Measurements from ENCODE around the gene CDKN2A. TPM values are rescaled to one million over a fixed set of nuclear protein-coding genes. Genes with fewer than 3 reads are reported as not detected.

CDKN2A gene
- polyA plus RNA-seq, 1 donor from 2014 or later: not detected

DNA sequence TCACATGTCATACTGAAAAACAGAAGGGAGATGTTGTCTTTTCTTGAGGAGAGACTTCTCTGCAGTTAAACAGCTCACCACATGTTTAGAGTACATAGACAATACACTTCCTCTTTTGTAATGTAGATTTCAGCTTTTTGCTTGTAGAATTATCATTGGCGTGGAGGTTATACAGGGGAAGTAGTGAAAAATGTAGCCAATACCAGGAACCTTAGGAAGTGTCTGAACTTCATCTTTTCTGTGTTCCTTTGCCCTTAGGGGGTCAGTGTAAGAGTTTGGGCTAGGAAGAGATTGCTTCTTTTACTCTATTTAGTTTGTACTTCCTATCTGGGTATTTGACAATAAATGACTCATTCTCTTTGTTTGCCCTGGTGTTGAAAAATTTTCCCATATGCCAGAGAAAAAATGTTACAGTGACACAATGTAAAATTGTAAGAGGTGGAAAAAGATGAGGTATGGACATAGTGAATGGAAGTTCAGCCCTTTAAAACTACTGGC lies 36.0 kb upstream of the CDKN2A start:
- no peaks in the 10 kb centered on the region for H3K36me3 ChIP-seq (ENCODE audit: insufficient read depth, low read length)

GRCh38 chr9:22029231-22029630 lies 35.0 kb upstream of the CDKN2A start:
- Histone ChIP-seq H3K27me3 (ENCODE audit: insufficient read depth, low read depth, low read length) (no peaks in the 10 kb centered on the region), H3K9me3 (ENCODE audit: low read length) (no peaks in the 10 kb centered on the region), H3K9me2 (ENCODE audit: insufficient read depth, low read length) (no peaks in the 10 kb centered on the region), H3F3A (ENCODE audit: insufficient read depth, low read length, poor library complexity, severe bottlenecking) (no peaks in the 10 kb centered on the region), H3K4me3 (ENCODE audit: low read length) (no peak overlapping the region), H3K79me2 (replicated peaks; ENCODE audit: insufficient read depth, low read length) (no peaks in the 10 kb centered on the region), H3K27ac (ENCODE audit: low read length) (no peak overlapping the region), H3K9ac (ENCODE audit: low read length) (no peak overlapping the region), H3K36me3 (ENCODE audit: insufficient read depth, low read length) (no peaks in the 10 kb centered on the region), H3K4me2 (ENCODE audit: low read length) (no peak overlapping the region), H4K20me1 (ENCODE audit: insufficient read depth) (no peaks in the 10 kb centered on the region), H2AFZ (ENCODE audit: low read depth, low read length) (no peak overlapping the region)
- TF ChIP-seq MXI1 (conservative IDR thresholded peaks at IDR 0.05; ENCODE audit: poor library complexity, severe bottlenecking) (no peak), RAD21 (conservative IDR thresholded peaks at IDR 0.05) (no peak), REST (IDR thresholded peaks at IDR 0.05; ENCODE audit: borderline replicate concordance) (no peak), TAF1 (IDR thresholded peaks at IDR 0.05; ENCODE audit: low read depth) (no peak), SMC3 (conservative IDR thresholded peaks at IDR 0.05; ENCODE audit: poor library complexity) (no peak), EZH2 (IDR thresholded peaks at IDR 0.05; ENCODE audit: borderline replicate concordance, insufficient read depth, low read length, poor library complexity, severe bottlenecking) (no peak), POLR2AphosphoS5 (IDR thresholded peaks at IDR 0.05) (no peak), EP300 (conservative IDR thresholded peaks at IDR 0.05; ENCODE audit: poor library complexity, severe bottlenecking) (no peak), CTCF (IDR thresholded peaks at IDR 0.05; ENCODE audit: poor library complexity, severe bottlenecking) (no peak)

More for the DNA sequence above, 36.0 kb upstream of the CDKN2A start:
- Histone ChIP-seq H3K27me3 (ENCODE audit: insufficient read depth, low read depth, low read length) (no peaks in the 10 kb centered on the region), H4K20me1 (ENCODE audit: insufficient read depth) (no peaks in the 10 kb centered on the region), H3K9me3 (ENCODE audit: low read length) (no peaks in the 10 kb centered on the region), H3K79me2 (replicated peaks; ENCODE audit: insufficient read depth, low read length) (no peaks in the 10 kb centered on the region), H3K27ac (ENCODE audit: low read length) (no peak overlapping the region), H3F3A (ENCODE audit: insufficient read depth, low read length, poor library complexity, severe bottlenecking) (no peaks in the 10 kb centered on the region), H2AFZ (ENCODE audit: low read depth, low read length) (no peak overlapping the region), H3K4me3 (ENCODE audit: low read length) (no peak overlapping the region), H3K9me2 (ENCODE audit: insufficient read depth, low read length) (no peaks in the 10 kb centered on the region), H3K9ac (ENCODE audit: low read length) (no peak overlapping the region), H3K4me2 (ENCODE audit: low read length) (no peak overlapping the region)
- no peak for TF ChIP-seq MXI1 (conservative IDR thresholded peaks at IDR 0.05; ENCODE audit: poor library complexity, severe bottlenecking)

DNA sequence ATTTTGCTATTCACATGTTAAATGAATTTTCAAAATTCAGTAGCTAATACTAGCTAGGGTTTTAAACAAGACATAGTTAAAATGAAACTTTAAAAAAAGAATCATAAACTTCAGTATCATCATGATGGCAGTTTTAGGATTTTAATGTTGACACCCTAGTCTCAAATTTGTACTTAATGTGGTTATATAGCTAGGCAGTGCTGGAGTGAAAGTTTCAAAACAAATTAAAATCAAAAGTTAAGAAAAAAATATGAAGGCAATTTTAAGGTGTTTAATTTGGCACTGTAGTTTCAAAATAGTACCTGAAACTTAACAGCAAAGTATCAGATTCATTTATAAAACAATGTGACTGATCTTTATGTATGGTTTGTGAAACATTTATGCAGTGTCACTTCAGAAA lies 34.2 kb upstream of the CDKN2A start:
- H3K27me3 ChIP-seq (ENCODE audit: insufficient read depth, low read depth, low read length): no peaks in the 10 kb centered on the region
- no peak overlapping the region for H3K9ac ChIP-seq (ENCODE audit: low read length)
- no peak overlapping the region for H3K27ac ChIP-seq (ENCODE audit: low read length)
- no peaks in the 10 kb centered on the region for H3K79me2 ChIP-seq (replicated peaks; ENCODE audit: insufficient read depth, low read length)
- H3K4me3 ChIP-seq (ENCODE audit: low read length): no peak overlapping the region
- TF ChIP-seq POLR2AphosphoS5 (IDR thresholded peaks at IDR 0.05): no peak
- TF ChIP-seq EP300 (conservative IDR thresholded peaks at IDR 0.05; ENCODE audit: poor library complexity, severe bottlenecking): no peak
- no peak for TF ChIP-seq RAD21 (conservative IDR thresholded peaks at IDR 0.05)
- TF ChIP-seq MXI1 (conservative IDR thresholded peaks at IDR 0.05; ENCODE audit: poor library complexity, severe bottlenecking): no peak
- no peak for TF ChIP-seq CTCF (IDR thresholded peaks at IDR 0.05; ENCODE audit: poor library complexity, severe bottlenecking)
- no peak for TF ChIP-seq REST (IDR thresholded peaks at IDR 0.05; ENCODE audit: borderline replicate concordance)
- no peak for TF ChIP-seq SMC3 (conservative IDR thresholded peaks at IDR 0.05; ENCODE audit: poor library complexity)
- no peak for TF ChIP-seq TAF1 (IDR thresholded peaks at IDR 0.05; ENCODE audit: low read depth)
- no peak for TF ChIP-seq EZH2 (IDR thresholded peaks at IDR 0.05; ENCODE audit: borderline replicate concordance, insufficient read depth, low read length, poor library complexity, severe bottlenecking)
- H4K20me1 ChIP-seq (ENCODE audit: insufficient read depth): no peaks in the 10 kb centered on the region
- no peaks in the 10 kb centered on the region for H3K9me2 ChIP-seq (ENCODE audit: insufficient read depth, low read length)
- H3K4me2 ChIP-seq (ENCODE audit: low read length): no peak overlapping the region
- no peaks in the 10 kb centered on the region for H3F3A ChIP-seq (ENCODE audit: insufficient read depth, low read length, poor library complexity, severe bottlenecking)
- no peaks in the 10 kb centered on the region for H3K36me3 ChIP-seq (ENCODE audit: insufficient read depth, low read length)
- no peaks in the 10 kb centered on the region for H3K9me3 ChIP-seq (ENCODE audit: low read length)
- no peak overlapping the region for H2AFZ ChIP-seq (ENCODE audit: low read depth, low read length)

Data from neural cell (in vitro differentiated cells).